Right ventricle myocardium inferior (tissue), 1 donor: ENCODE results near the gene PRKCA. TPM values are rescaled to one million over a fixed set of nuclear protein-coding genes. Genes with fewer than 3 reads are reported as not detected.
"Not testable (repeated sequence)": the region's sequence is repeated elsewhere in the genome, so short reads cannot be mapped to it uniquely, and the experiment has no call there.

Source experiments
- ATAC-seq: fragments of 200-7000 bp; cut with Tn5 transposase; one replicate; pipeline ENCODE4 v1.9.1; 2020; ENCODE audit warnings: mild to moderate bottlenecking, moderate library complexity
- DNase-seq: peaks from one replicate; pipeline ENCODE4 v3.0.0; 2021; ENCODE audit errors: missing footprints
- intact Hi-C: fragments of 100-400 bp; cut with DNase I; formaldehyde crosslinking; loops from one replicate; pipeline ENCODE4 v1.11.0; 2022
- total RNA-seq: library from RNA; stranded (reverse); fragmentation: NEBNext Ultra II Directional; extraction: Animal tissue kit (Norgen Biotek cat#: 25700); gene quantifications from one replicate; pipeline ENCODE4 v1.2.1, GENCODE V29; 2021
- donor health status: DM: no; HTN: yes; CAD: no; lungs with severe emphysema.

Gene PRKCA
- total RNA-seq, 1 donor from 2014 or later, result 6.9 TPM

- intact Hi-C loops, result no loop called here
- no peak for DNase-seq
- no peak for ATAC-seq
Observed at GRCh38 chr17:66283971-66284370, 18.4 kb upstream of the PRKCA start.

GRCh38 chr17:66285149-66285548 lies 17.3 kb upstream of the PRKCA start:
- intact Hi-C loops, result no loop called here
- no peak for DNase-seq
- ATAC-seq, result no peak

GRCh38 chr17:66287911-66288310 lies 14.5 kb upstream of the PRKCA start:
- intact Hi-C loops, result no loop called here
- no peak for ATAC-seq

GRCh38 chr17:66290101-66290722 lies 12.2 kb upstream of the PRKCA start:
- ATAC-seq (no peak), DNase-seq (no peak)
- intact Hi-C loops, result no loop called here

More at GRCh38 chr17:66287911-66288310, 14.5 kb upstream of the PRKCA start:
- DNase-seq, result no peak

GRCh38 chr17:66292353-66292752 lies 10.1 kb upstream of the PRKCA start:
- intact Hi-C loops, result no loop called here
- no peak for DNase-seq
- no peak for ATAC-seq

DNA sequence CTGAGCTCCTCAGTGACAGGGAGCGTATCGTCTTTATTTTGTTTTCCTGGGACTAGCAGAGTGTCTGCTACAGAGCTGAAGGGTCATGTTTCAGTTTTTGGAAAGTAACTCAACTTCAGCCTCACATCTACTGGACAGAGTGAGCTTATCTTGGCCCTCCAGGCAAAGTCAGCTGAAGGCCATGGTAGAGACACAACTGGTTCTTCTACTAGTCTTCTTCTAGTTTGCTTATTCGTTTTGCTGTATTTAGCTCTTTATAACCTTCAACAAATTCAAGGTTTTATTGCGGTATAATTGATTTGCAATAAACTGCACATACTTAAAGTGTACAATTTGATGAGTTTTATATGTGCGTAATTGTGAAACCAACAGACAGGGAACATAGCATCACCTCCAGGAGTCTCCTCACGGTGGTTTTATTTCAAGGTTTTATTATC lies 6.1 kb upstream of the PRKCA start:
- DNase-seq (no peak), ATAC-seq (no peak)
- intact Hi-C loops, result no loop called here

- ATAC-seq, intact Hi-C loops, DNase-seq: not testable (repeated sequence)
Observed at GRCh38 chr17:66297443-66297842, 5.0 kb upstream of the PRKCA start.

- intact Hi-C loops, result no loop called here
- no peak for DNase-seq
- ATAC-seq, result no peak
Observed at GRCh38 chr17:66299711-66300110, 2.7 kb upstream of the PRKCA start.

DNA sequence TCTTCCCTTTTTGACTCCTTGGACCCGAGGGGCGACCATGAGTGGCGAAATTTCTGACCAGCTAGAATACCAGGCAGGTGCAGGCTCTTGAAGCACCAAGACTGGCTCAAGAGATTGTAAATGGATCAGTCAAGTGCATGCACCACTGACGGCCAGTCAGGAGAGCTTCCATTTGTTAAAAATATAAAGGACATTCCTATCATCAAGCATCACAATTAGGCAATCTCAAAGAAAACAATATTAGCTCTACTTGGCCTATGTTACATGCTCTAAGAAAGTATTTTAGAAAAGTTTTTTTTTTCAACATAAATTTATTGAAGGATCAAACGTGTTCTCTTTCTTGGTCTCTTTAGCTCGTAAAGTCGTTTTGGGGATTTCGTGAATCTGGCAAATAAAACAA lies 1.5 kb upstream of the PRKCA start:
- DNase-seq (no peak), ATAC-seq (no peak)
- intact Hi-C loops, result no loop called here

- intact Hi-C loops, result no loop called here
- DNase-seq, result no peak
- ATAC-seq, result no peak
Observed at GRCh38 chr17:66301367-66301863, 998 bp upstream of the PRKCA start.

DNA sequence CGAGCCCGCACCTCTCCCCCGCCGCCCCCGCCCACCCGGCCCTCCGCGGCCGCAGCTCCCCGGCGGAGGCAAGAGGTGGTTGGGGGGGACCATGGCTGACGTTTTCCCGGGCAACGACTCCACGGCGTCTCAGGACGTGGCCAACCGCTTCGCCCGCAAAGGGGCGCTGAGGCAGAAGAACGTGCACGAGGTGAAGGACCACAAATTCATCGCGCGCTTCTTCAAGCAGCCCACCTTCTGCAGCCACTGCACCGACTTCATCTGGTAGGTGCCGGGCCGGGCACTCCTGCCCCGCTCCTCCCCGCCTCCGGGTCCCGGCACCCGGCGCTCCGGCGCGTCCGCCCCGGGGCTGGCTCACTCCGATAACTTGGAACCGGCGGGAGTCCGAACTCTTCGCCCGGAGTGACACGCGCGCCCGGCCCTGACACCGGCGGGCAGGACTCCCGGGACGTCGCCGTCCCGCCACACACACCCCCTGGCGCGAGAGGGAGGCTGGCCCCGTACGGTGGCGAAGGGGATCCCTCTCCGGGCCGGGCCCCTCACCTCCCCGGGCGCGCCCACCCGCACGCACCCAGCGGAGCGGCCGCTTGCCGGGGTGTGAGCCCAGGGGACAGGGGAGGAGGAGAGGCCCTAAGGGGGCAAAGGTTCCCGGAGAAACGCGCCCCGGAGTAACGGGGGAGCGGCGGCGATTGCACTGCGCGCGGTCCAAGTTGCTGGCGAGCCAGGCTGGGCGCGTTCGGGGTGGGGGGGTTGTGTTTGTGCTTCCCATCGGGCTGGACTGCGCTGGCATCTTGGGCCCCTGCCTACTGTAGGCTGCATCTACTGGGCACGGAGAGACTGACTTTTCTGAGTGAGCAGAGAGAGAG lies 581 bp downstream of the PRKCA start:
- intact Hi-C loops, result no loop called here
- ATAC-seq, result peak; percentile 50

GRCh38 chr17:66304304-66305174 lies 2.1 kb downstream of the PRKCA start:
- DNase-seq (no peak), ATAC-seq (no peak)
- intact Hi-C loops, result no loop called here

More for the DNA sequence above, 581 bp downstream of the PRKCA start:
- peak; percentile 78 for DNase-seq

DNA sequence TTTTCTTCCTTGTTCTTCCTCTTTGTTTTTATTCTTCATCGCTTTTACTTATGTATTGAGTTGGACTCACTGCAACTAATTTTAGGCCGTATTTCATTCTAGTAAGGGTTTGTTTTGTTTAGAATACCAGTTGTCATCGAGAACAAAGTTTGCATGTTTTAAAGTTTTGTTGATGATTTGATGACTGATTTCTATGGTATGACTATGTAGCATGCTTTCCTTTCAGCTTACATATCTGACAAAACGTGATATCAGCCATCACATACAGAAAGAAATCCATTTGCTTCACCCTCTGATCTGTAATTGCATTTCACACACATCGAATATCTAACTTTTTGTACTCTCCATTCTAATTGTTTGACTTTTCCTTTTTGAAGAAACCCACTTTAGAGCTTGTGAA lies 4.0 kb downstream of the PRKCA start:
- DNase-seq, result no peak
- no peak for ATAC-seq
- intact Hi-C loops, result no loop called here

DNA sequence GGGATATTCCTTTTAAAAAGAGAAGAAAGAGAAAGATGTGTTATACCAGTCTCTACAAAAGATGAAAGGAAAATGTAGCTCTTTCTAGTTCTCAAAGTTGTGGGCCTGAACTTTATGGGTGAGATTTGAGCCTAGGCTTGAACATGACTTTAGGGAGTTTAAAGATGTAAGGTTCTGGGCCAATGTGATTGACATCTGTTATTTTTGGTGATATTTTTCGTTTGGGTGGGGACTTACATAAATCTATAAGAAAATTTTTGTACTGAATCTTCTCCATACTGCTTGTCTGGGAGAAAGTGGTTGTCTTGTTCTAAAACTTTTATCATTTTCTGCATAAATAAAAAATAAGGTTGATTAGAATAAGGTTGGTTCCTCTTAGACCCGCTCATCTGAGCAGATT lies 4.8 kb downstream of the PRKCA start:
- intact Hi-C loops, result no loop called here
- ATAC-seq (no peak), DNase-seq (no peak)

GRCh38 chr17:66308856-66309255 lies 6.4 kb downstream of the PRKCA start:
- intact Hi-C loops, result no loop called here
- no peak for ATAC-seq
- no peak for DNase-seq

- intact Hi-C loops, result no loop called here
- no peak for DNase-seq
- no peak for ATAC-seq
Observed at GRCh38 chr17:66309793-66310192, 7.4 kb downstream of the PRKCA start.

- intact Hi-C loops, result no loop called here
- no peak for ATAC-seq
- DNase-seq, result no peak
Observed at GRCh38 chr17:66310528-66311148, 8.2 kb downstream of the PRKCA start.

- DNase-seq (no peak), ATAC-seq (no peak)
- intact Hi-C loops, result no loop called here
Observed at GRCh38 chr17:66312912-66313311, 10.5 kb downstream of the PRKCA start.

DNA sequence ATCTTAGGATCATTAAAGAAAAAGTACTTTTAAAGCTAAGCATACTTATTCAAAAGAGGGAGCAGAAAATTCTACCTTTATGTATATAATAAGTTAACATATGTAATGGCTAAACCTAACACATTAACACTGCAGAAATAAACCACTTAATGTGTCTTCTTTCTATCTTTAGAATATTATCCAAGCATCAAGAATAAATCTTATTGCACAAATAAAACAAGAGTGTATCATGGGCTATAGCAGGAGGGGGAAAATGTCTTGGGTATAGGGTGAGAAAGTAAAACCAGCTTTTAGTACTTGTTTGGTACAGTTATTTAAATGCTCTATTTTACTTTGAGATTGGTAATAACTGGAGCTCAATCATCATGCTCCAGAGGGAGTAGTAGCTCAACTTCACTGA lies 10.9 kb downstream of the PRKCA start:
- no peak for DNase-seq
- no peak for ATAC-seq
- intact Hi-C loops, result no loop called here
